ENCODE results near the gene STAB2.
"Not testable (repeated sequence)": the region's sequence is repeated elsewhere in the genome, so short reads cannot be mapped to it uniquely, and the experiment has no call there.

STAB2 gene

GRCh38 chr12:103653568-103654173 is 66.6 kb downstream of the STAB2 start:
- DNase-seq: not testable (repeated sequence)

- no peak for DNase-seq
Measured at GRCh38 chr12:103654816-103655215, 67.7 kb downstream of the STAB2 start.

GRCh38 chr12:103656291-103656690 is 69.2 kb downstream of the STAB2 start:
- no peak for DNase-seq

GRCh38 chr12:103657331-103657730 is 70.3 kb downstream of the STAB2 start:
- no peak for DNase-seq

GRCh38 chr12:103664626-103665025 is 77.6 kb downstream of the STAB2 start:
- DNase-seq: no peak

- no peak for DNase-seq
Measured at GRCh38 chr12:103665971-103666370, 78.9 kb downstream of the STAB2 start.

GRCh38 chr12:103667125-103667524 is 80.1 kb downstream of the STAB2 start:
- DNase-seq: no peak

- DNase-seq: no peak
Measured at GRCh38 chr12:103668520-103668919, 81.4 kb downstream of the STAB2 start.

GRCh38 chr12:103671367-103671766 is 84.3 kb downstream of the STAB2 start:
- DNase-seq: no peak

- DNase-seq: no peak
Measured at GRCh38 chr12:103672401-103673119, 85.5 kb downstream of the STAB2 start.

GRCh38 chr12:103673487-103673886 is 86.4 kb downstream of the STAB2 start:
- no peak for DNase-seq

- no peak for DNase-seq
Measured at GRCh38 chr12:103673891-103674375, 86.9 kb downstream of the STAB2 start.

GRCh38 chr12:103676893-103677292 is 89.8 kb downstream of the STAB2 start:
- no peak for DNase-seq

GRCh38 chr12:103677341-103677740 is 90.3 kb downstream of the STAB2 start:
- DNase-seq: no peak

- no peak for DNase-seq
Measured at GRCh38 chr12:103677905-103678304, 90.8 kb downstream of the STAB2 start.

- no peak for DNase-seq
Measured at GRCh38 chr12:103679421-103680170, 92.5 kb downstream of the STAB2 start.

- no peak for DNase-seq
Measured at GRCh38 chr12:103680591-103681141, 93.6 kb downstream of the STAB2 start.

GRCh38 chr12:103686026-103686425 is 99.0 kb downstream of the STAB2 start:
- no peak for DNase-seq

GRCh38 chr12:103687253-103687652 is 100.2 kb downstream of the STAB2 start:
- no peak for DNase-seq

- DNase-seq: no peak
Measured at GRCh38 chr12:103688376-103689063, 101.4 kb downstream of the STAB2 start.

GRCh38 chr12:103690426-103690825 is 103.4 kb downstream of the STAB2 start:
- DNase-seq: no peak

GRCh38 chr12:103691063-103691462 is 104.0 kb downstream of the STAB2 start:
- DNase-seq: no peak

GRCh38 chr12:103696101-103696500 is 109.0 kb downstream of the STAB2 start:
- DNase-seq: no peak

All from SHP77 treated with DMSO at 0.1 percent for 48 hours (cell line).